ENCODE data around the gene SCIN.

- TF ChIP-seq CTCF (IDR thresholded peaks at IDR 0.05) (no peak), POLR2AphosphoS5 (IDR thresholded peaks at IDR 0.05) (no peak), EP300 (IDR thresholded peaks at IDR 0.05) (no peak)
Measured at GRCh38 chr7:12564996-12565764, 5.3 kb upstream of the SCIN start.
